Peyer's patch (tissue), 4 donors: ENCODE results near the gene IFT88. TPM values are rescaled to one million over a fixed set of nuclear protein-coding genes. Genes with fewer than 3 reads are reported as not detected.

Source experiments
- DNase-seq, 3 donors: peaks; one replicate each; pipeline ENCODE4 v3.0.0-alpha.2; 2017 to 2019
- H3K27ac ChIP-seq, 4 donors: fragments of 200-600 bp; sonication (generic); one replicate each; pipeline ENCODE4 v1.5.1; 2016 to 2019
- H3K27me3 ChIP-seq, 2 donors: fragments of 200-600 bp; sonication (generic); one replicate each; pipeline ENCODE4 v1.5.1; 2019
- H3K36me3 ChIP-seq, 3 donors: fragments of 200-600 bp; sonication (generic); one replicate each; pipeline ENCODE4 v1.5.1; 2016 to 2019
- H3K4me1 ChIP-seq, 4 donors: fragments of 200-600 bp; sonication (generic); one replicate each; pipeline ENCODE4 v1.5.1; 2016 to 2019
- H3K4me3 ChIP-seq, 4 donors: fragments of 200-600 bp; sonication (generic); 1 replicate in 3 of 4; 2 replicates in 1 of 4; pipeline ENCODE4 v1.5.1; 2016 to 2019; ENCODE audit warnings: mild to moderate bottlenecking in 1 of 4
- H3K9me3 ChIP-seq, 4 donors: fragments of 200-600 bp; sonication (generic); one replicate each; pipeline ENCODE4 v1.5.1; 2016 to 2019; ENCODE audit warnings: mild to moderate bottlenecking in 1 of 4
- POLR2A ChIP-seq, 2 donors: fragments of 450-650 bp; IDR thresholded peaks; one replicate each; pipeline ENCODE4 v1.5.1; 2017; ENCODE audit warnings: antibody characterized with exemption in 2 of 2, mild to moderate bottlenecking in 2 of 2, moderate library complexity in 2 of 2
- total RNA-seq, 4 donors: library from RNA; depleted of rRNA; stranded (reverse); fragments of >200 nt; gene quantifications; one replicate each; pipeline ENCODE4 v1.1.0, GENCODE V29; 2016
- TF ChIP-seq, protein P1 (sequence below), 6 experiments: fragments of 450-650 bp in 4 of 6; fragments of 200-600 bp in 2 of 6; sonication (generic) in 1 of 6; IDR thresholded peaks; one replicate each; pipeline ENCODE4 v1.5.1; 2017 to 2019; ENCODE audit warnings: antibody characterized with exemption in 6 of 6, mild to moderate bottlenecking in 3 of 6, moderate library complexity in 1 of 6

IFT88 gene
- total RNA-seq, 4 donors from 2014 or later, result 25.6 to 30.5 (median 25.8) TPM

DNA sequence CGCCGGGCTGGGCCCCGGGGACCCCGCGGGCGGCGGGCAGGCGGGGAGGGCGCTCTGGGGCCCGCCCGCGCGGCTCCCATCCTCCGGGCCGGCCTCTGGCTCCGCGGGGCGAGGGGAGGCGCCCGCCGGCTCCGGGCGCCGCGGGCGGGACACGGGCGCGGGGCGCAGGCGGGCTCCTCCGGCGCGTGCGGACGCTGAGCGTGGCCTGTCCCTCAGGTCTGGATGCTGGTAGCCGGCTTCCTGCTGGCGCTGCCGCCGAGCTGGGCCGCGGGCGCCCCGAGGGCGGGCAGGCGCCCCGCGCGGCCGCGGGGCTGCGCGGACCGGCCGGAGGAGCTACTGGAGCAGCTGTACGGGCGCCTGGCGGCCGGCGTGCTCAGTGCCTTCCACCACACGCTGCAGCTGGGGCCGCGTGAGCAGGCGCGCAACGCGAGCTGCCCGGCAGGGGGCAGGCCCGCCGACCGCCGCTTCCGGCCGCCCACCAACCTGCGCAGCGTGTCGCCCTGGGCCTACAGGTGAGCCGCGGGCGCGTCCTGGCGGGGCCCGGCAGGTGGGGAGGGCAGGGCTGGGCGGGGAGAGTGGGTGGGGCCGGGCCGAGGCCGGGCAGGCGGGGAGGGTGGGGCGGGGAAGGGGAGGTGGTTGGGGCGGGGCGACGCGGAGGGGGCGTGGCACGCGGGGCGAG lies 137.0 kb downstream of the IFT88 start:
- TF ChIP-seq, protein P1, sequence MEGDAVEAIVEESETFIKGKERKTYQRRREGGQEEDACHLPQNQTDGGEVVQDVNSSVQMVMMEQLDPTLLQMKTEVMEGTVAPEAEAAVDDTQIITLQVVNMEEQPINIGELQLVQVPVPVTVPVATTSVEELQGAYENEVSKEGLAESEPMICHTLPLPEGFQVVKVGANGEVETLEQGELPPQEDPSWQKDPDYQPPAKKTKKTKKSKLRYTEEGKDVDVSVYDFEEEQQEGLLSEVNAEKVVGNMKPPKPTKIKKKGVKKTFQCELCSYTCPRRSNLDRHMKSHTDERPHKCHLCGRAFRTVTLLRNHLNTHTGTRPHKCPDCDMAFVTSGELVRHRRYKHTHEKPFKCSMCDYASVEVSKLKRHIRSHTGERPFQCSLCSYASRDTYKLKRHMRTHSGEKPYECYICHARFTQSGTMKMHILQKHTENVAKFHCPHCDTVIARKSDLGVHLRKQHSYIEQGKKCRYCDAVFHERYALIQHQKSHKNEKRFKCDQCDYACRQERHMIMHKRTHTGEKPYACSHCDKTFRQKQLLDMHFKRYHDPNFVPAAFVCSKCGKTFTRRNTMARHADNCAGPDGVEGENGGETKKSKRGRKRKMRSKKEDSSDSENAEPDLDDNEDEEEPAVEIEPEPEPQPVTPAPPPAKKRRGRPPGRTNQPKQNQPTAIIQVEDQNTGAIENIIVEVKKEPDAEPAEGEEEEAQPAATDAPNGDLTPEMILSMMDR (IDR thresholded peaks at IDR 0.05), result peak; percentile 28 to 87 (median 71)
- peak in 1 of 2 donors; percentile 43 for TF ChIP-seq POLR2A (IDR thresholded peaks at IDR 0.05)
- Histone ChIP-seq H3K27me3 (no peaks in the 10 kb centered on the region), H3K36me3 (no peaks in the 10 kb centered on the region), H3K27ac (peak overlapping the region in 3 of 4 donors; percentile 31 to 77 (median 58)), H3K4me3 (peak overlapping the region; percentile 37 to 87 (median 62)), H3K4me1 (peaks cover 0 to 6% (median 3%) of the 10 kb centered on the region in 4 donors), H3K9me3 (no peaks in the 10 kb centered on the region)
- DNase-seq, result peak; percentile 61 to 91 (median 88)

DNA sequence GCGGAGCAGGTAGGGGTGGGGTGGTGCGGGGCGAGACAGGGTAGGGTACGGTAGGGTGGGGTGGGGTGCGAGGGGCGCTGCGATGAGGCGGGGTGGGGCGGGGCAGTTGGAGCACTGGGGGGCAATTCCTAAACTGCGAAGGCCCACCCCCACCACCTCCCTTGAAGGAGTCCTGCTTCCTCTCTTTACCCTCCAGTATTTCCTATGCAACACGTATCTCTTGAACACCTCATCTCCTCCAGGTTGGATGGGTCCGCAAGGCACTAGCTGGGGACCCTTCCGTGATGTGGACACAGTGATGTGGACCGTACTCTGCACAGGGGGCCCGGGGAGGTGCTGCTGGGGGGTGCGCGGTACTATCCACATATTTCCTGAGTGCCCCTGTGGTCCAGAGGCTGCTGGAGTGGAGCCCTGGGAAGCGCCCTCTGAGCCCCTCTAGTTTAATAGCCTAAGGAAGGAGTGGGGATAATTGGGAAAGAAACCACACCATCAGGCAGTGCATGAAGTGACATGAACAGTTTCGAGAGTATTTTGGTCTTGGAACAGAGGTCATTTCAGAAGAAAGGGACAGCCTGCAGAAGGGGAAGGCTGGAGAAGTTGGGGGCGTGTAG lies 137.6 kb downstream of the IFT88 start:
- Histone ChIP-seq H3K36me3 (no peaks in the 10 kb centered on the region), H3K27ac (peak overlapping the region in 3 of 4 donors; percentile 31 to 58 (median 46)), H3K4me1 (peaks cover 0 to 6% (median 3%) of the 10 kb centered on the region in 4 donors), H3K4me3 (peak overlapping the region; percentile 37 to 87 (median 62)), H3K27me3 (no peaks in the 10 kb centered on the region), H3K9me3 (no peaks in the 10 kb centered on the region)
- no peak for TF ChIP-seq POLR2A (IDR thresholded peaks at IDR 0.05)
- TF ChIP-seq, protein P1 (IDR thresholded peaks at IDR 0.05), result no peak
- no peak for DNase-seq

DNA sequence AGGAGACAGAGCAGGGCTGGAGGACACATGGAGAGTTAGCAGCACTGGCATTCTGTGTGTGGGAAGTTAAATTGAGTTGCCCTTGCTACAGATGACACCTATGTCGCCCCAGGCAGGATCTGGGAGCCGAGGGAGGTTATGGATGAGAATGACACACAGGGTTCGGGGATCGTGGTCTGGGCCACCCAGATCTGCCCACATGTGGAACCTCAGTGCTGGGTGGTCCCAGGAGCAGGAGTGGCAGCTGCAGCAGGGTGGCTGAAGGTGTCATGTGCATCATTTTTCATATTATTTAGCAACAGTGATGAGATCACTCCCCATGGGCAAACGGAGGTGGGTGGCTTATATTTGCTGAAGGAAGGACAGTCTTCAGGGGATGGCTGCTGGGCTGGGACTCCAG lies 139.7 kb downstream of the IFT88 start:
- Histone ChIP-seq H3K9me3 (no peaks in the 10 kb centered on the region), H3K27ac (no peak overlapping the region), H3K27me3 (no peaks in the 10 kb centered on the region), H3K4me3 (no peak overlapping the region), H3K4me1 (peaks cover 0 to 6% (median 3%) of the 10 kb centered on the region in 4 donors), H3K36me3 (no peaks in the 10 kb centered on the region)
- no peak for DNase-seq
- no peak for TF ChIP-seq POLR2A (IDR thresholded peaks at IDR 0.05)
- TF ChIP-seq, protein P1 (IDR thresholded peaks at IDR 0.05), result no peak

DNA sequence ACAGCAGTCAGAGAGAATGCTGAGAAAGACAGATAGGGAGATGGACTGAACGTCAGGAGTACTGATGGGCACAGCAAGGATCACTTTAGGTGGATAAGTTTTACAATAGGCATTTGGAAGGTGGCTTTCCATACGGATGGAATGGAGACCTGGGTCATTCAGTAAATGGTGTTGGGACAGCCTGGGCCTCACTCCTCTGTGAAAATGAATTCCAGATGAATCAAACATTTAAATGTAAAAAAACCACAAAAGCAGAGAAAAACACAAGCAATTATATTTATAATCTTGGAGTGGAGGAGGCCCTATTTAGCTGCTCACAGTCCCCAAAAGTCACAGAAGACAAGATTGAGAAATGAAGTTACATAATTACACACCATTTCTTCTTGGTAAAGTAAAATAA lies 141.3 kb downstream of the IFT88 start:
- Histone ChIP-seq H3K36me3 (no peaks in the 10 kb centered on the region), H3K9me3 (no peaks in the 10 kb centered on the region), H3K4me3 (no peak overlapping the region), H3K27ac (no peak overlapping the region), H3K4me1 (peaks cover 0 to 14% (median 0%) of the 10 kb centered on the region in 4 donors), H3K27me3 (no peaks in the 10 kb centered on the region)
- no peak for TF ChIP-seq POLR2A (IDR thresholded peaks at IDR 0.05)
- TF ChIP-seq, protein P1 (IDR thresholded peaks at IDR 0.05), result no peak
- no peak for DNase-seq

DNA sequence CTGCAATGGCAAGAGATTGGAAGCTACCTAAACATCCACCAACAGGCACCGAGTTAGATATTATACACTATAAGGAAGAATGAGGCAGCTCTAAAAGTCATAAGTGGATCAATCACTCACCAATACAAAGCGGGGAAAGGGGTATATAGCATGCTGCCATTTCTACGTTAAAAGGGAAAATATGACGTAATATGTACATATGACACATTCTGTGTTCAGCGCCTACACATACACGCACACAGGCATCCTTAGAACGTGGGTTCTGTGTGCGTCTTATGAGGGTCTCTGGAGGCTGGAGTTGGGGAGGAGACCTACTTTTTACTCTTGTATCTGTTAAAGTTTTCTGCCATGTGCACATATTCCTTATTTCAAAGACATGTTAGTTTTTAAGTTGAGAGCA lies 142.4 kb downstream of the IFT88 start:
- DNase-seq, result no peak
- no peaks in the 10 kb centered on the region for H3K9me3 ChIP-seq
- H3K36me3 ChIP-seq, result no peaks in the 10 kb centered on the region
- H3K27me3 ChIP-seq, result no peaks in the 10 kb centered on the region
- H3K4me1 ChIP-seq, result peaks cover 0 to 13% (median 0%) of the 10 kb centered on the region in 4 donors
- TF ChIP-seq, protein P1 (IDR thresholded peaks at IDR 0.05), result no peak
- no peak for TF ChIP-seq POLR2A (IDR thresholded peaks at IDR 0.05)
- no peak overlapping the region for H3K4me3 ChIP-seq
- no peak overlapping the region for H3K27ac ChIP-seq
